Measurements from ENCODE around the gene FCGBP.

GRCh38 chr19:39946532-39946931, 12.1 kb upstream of the FCGBP start:
- TF ChIP-seq CTCF (conservative IDR thresholded peaks at IDR 0.05 in 1 of 2, IDR thresholded peaks at IDR 0.05 in 1 of 2; ENCODE audit: extremely low read depth in 1 of 2, insufficient read depth in 1 of 2, low read depth in 1 of 2, low read length in 2 of 2) = no peak
- TF ChIP-seq EZH2 (IDR thresholded peaks at IDR 0.05; ENCODE audit: borderline replicate concordance, low read length) = no peak
